ENCODE data around the gene EPN1.

Gene EPN1

GRCh38 chr19:55674841-55675660, at the start of gene EPN1:
Gene EPN1 (plus strand): TSS chr19:55675226. CDS start chr19:55678628, 3,402 bp downstream.
- DNase-seq (ENCODE audit: low spot score) = peak; percentile 97

GRCh38 chr19:55626350-55626749, 48.7 kb upstream of the EPN1 start:
- DNase-seq (ENCODE audit: low spot score) = no peak

- peak; percentile 93 for DNase-seq (ENCODE audit: low spot score)
Observed at GRCh38 chr19:55632463-55632834, 42.6 kb upstream of the EPN1 start.

- no peak for DNase-seq (ENCODE audit: low spot score)
Observed at GRCh38 chr19:55633861-55634260, 41.2 kb upstream of the EPN1 start.

- peak; percentile 58 for DNase-seq (ENCODE audit: low spot score)
Observed at GRCh38 chr19:55635334-55635717, 39.7 kb upstream of the EPN1 start.

- no peak for DNase-seq (ENCODE audit: low spot score)
Observed at GRCh38 chr19:55635856-55636440, 39.1 kb upstream of the EPN1 start.

- DNase-seq (ENCODE audit: low spot score) = no peak
Observed at GRCh38 chr19:55636723-55637122, 38.3 kb upstream of the EPN1 start.

- DNase-seq (ENCODE audit: low spot score) = no peak
Observed at GRCh38 chr19:55637534-55637933, 37.5 kb upstream of the EPN1 start.

GRCh38 chr19:55638864-55639359, 36.1 kb upstream of the EPN1 start:
- DNase-seq (ENCODE audit: low spot score) = peak; percentile 83

GRCh38 chr19:55640043-55640576, 34.9 kb upstream of the EPN1 start:
- no peak for DNase-seq (ENCODE audit: low spot score)

GRCh38 chr19:55640577-55641425, 34.2 kb upstream of the EPN1 start, which contains the start of gene ZNF580:
Gene ZNF580 (plus strand): TSS chr19:55641002. CDS start chr19:55642509, 1,507 bp downstream.
- peak; percentile 68 for DNase-seq (ENCODE audit: low spot score)

- DNase-seq (ENCODE audit: low spot score) = peak; percentile 64
Observed at GRCh38 chr19:55641426-55642152, 33.4 kb upstream of the EPN1 start.

GRCh38 chr19:55642153-55643002, 32.6 kb upstream of the EPN1 start:
- no peak for DNase-seq (ENCODE audit: low spot score)

GRCh38 chr19:55643003-55643886, 31.8 kb upstream of the EPN1 start, which contains the start of gene ZNF581:
Gene ZNF581 (plus strand): TSS chr19:55643649. CDS start chr19:55644572, 923 bp downstream.
- peak; percentile 84 for DNase-seq (ENCODE audit: low spot score)

GRCh38 chr19:55643887-55644176, 31.2 kb upstream of the EPN1 start:
- no peak for DNase-seq (ENCODE audit: low spot score)

- no peak for DNase-seq (ENCODE audit: low spot score)
Observed at GRCh38 chr19:55644191-55644833, 30.7 kb upstream of the EPN1 start.

GRCh38 chr19:55644842-55645511, 30.0 kb upstream of the EPN1 start:
- peak; percentile 47 for DNase-seq (ENCODE audit: low spot score)

GRCh38 chr19:55645512-55645881, 29.5 kb upstream of the EPN1 start:
- no peak for DNase-seq (ENCODE audit: low spot score)

Data from RKO (cell line).